SK-N-SH (cell line): ENCODE measurements around the gene SRRT.
A peak's percentile ranks its signal among the peaks of the same experiment; 100 is the strongest.

Experiments
- CTCF ChIP-seq: fragments of 200-600 bp; sonication (generic); IDR thresholded peaks from 2 replicates; pipeline ENCODE4 v1.6.1; 2017; ENCODE audit warnings: antibody characterized with exemption, mild to moderate bottlenecking, moderate library complexity
- ELF1 ChIP-seq: IDR thresholded peaks from 2 replicates; pipeline ENCODE4 v1.4.0; 2012
- EZH2phosphoT487 ChIP-seq: fragments of 200-600 bp; sonication (generic); IDR thresholded peaks from 2 replicates; pipeline ENCODE4 v1.6.1; 2017; ENCODE audit warnings: low read depth, mixed run types, mild to moderate bottlenecking, antibody characterized with exemption, moderate library complexity, borderline replicate concordance
- FOSL2 ChIP-seq: IDR thresholded peaks from 2 replicates; pipeline ENCODE4 v1.4.0; 2012; ENCODE audit warnings: low read depth, mild to moderate bottlenecking, moderate library complexity, borderline replicate concordance
- JUND ChIP-seq: IDR thresholded peaks from 2 replicates; pipeline ENCODE4 v1.4.0; 2012
- MXI1 ChIP-seq: IDR thresholded peaks from 2 replicates; pipeline ENCODE4 v1.6.1; 2012; ENCODE audit warnings: mild to moderate bottlenecking, low read depth, low read length, improper control_type of control experiment
- NFIC ChIP-seq: IDR thresholded peaks from 2 replicates; pipeline ENCODE4 v1.4.0; 2012; ENCODE audit warnings: borderline replicate concordance
- NRF1 ChIP-seq: IDR thresholded peaks from 2 replicates; pipeline ENCODE4 v1.6.1; 2012; ENCODE audit warnings: low read depth, mild to moderate bottlenecking, low read length
- POLR2AphosphoS5 ChIP-seq: IDR thresholded peaks from 2 replicates; pipeline ENCODE4 v1.6.1; 2012; ENCODE audit warnings: low read depth, low read length
- REST ChIP-seq: IDR thresholded peaks from 2 replicates; pipeline ENCODE4 v1.6.1; 2012; ENCODE audit warnings: mild to moderate bottlenecking, low read depth, low read length, moderate library complexity
- RFX5 ChIP-seq: IDR thresholded peaks from 2 replicates; pipeline ENCODE4 v1.6.1; 2012; ENCODE audit warnings: mild to moderate bottlenecking, improper control_type of control experiment, low read length
- TF ChIP-seq, protein P1 (sequence below): IDR thresholded peaks from 2 replicates; pipeline ENCODE4 v1.4.0; 2012; ENCODE audit warnings: low read depth

- TF ChIP-seq RFX5 (no peak), CTCF (peak; percentile 62), JUND (no peak), REST (no peak), NFIC (no peak), ELF1 (no peak), EZH2phosphoT487 (no peak), FOSL2 (no peak), MXI1 (no peak), POLR2AphosphoS5 (no peak), NRF1 (no peak)
- TF ChIP-seq, protein P1, sequence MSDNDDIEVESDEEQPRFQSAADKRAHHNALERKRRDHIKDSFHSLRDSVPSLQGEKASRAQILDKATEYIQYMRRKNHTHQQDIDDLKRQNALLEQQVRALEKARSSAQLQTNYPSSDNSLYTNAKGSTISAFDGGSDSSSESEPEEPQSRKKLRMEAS: no peak
Measured at GRCh38 chr7:100825751-100826513, 49.0 kb upstream of the SRRT start.
